HG03280 (cell line): ENCODE measurements around the gene ITM2C.

Experiments used
- ATAC-seq: cut with Tn5 transposase; IDR thresholded peaks from one replicate; pipeline ENCODE4 v1.9.1; 2021; ENCODE audit warnings: mild to moderate bottlenecking, moderate library complexity; ENCODE audit not compliant: unreplicated experiment

The ITM2C gene

GRCh38 chr2:230864605-230865306, at the start of gene ITM2C:
TSS of gene ITM2C (plus strand) at chr2:230864942. CDS start at chr2:230865026, 84 bp downstream.
- ATAC-seq: peak; percentile 75

GRCh38 chr2:230815088-230815487, 49.7 kb upstream of the ITM2C start:
- no peak for ATAC-seq

GRCh38 chr2:230816735-230817134, 48.0 kb upstream of the ITM2C start:
- ATAC-seq: no peak

GRCh38 chr2:230819433-230819832, 45.3 kb upstream of the ITM2C start:
- no peak for ATAC-seq

GRCh38 chr2:230821261-230821990, 43.3 kb upstream of the ITM2C start:
- ATAC-seq: no peak

- ATAC-seq: no peak
These were observed 42.7 kb upstream of the ITM2C start for GRCh38 chr2:230821991-230822520.

- ATAC-seq: no peak
These were observed 41.3 kb upstream of the ITM2C start for GRCh38 chr2:230823264-230823964.

GRCh38 chr2:230824406-230824978, 40.2 kb upstream of the ITM2C start:
- peak; percentile 68 for ATAC-seq

GRCh38 chr2:230825354-230825753, 39.4 kb upstream of the ITM2C start:
- no peak for ATAC-seq

GRCh38 chr2:230827774-230828271, 36.9 kb upstream of the ITM2C start:
- ATAC-seq: peak; percentile 14

- ATAC-seq: peak; percentile 45
These were observed 36.3 kb upstream of the ITM2C start for GRCh38 chr2:230828272-230828961.

GRCh38 chr2:230829293-230829692, 35.4 kb upstream of the ITM2C start:
- no peak for ATAC-seq

- no peak for ATAC-seq
These were observed 34.8 kb upstream of the ITM2C start for GRCh38 chr2:230829959-230830358.

GRCh38 chr2:230830428-230830827, 34.3 kb upstream of the ITM2C start:
- no peak for ATAC-seq

GRCh38 chr2:230840301-230840700, 24.4 kb upstream of the ITM2C start:
- no peak for ATAC-seq

GRCh38 chr2:230842473-230842872, 22.3 kb upstream of the ITM2C start:
- no peak for ATAC-seq

GRCh38 chr2:230843132-230843531, 21.6 kb upstream of the ITM2C start:
- no peak for ATAC-seq

GRCh38 chr2:230846360-230846759, 18.4 kb upstream of the ITM2C start:
- ATAC-seq: no peak

- peak; percentile 89 for ATAC-seq
These were observed 16.8 kb upstream of the ITM2C start for GRCh38 chr2:230847883-230848388.
